Naive thymus-derived CD4-positive, alpha-beta T cell (primary cell): ENCODE measurements around the gene CPZ. TPM values are rescaled to one million over a fixed set of nuclear protein-coding genes. Genes with fewer than 3 reads are reported as not detected.

Source experiments
- ATAC-seq: fragments of 150-1000 bp; cut with Tn5 transposase; 2 replicates; pipeline ENCODE4 v1.10.0; 2021; ENCODE audit warnings: mild to moderate bottlenecking, moderate library complexity
- CTCF ChIA-PET: fragments of 350-600 bp; sonication (Branson Sonifier 250); formaldehyde crosslinking; loops from one replicate; lab custom pipeline; 2021; ENCODE audit warnings: antibody characterized with exemption; lab: Charles Lee
- POLR2A ChIA-PET: fragments of 350-600 bp; sonication (Branson Sonifier 250); formaldehyde crosslinking; loops from one replicate; lab custom pipeline; 2021; ENCODE audit warnings: antibody characterized with exemption, inconsistent platforms; lab: Charles Lee
- DNase-seq, 9 donors: peaks; one replicate each; pipeline versions ENCODE4 v3.0.0 to v3.0.0-alpha.2; 2020 to 2022; ENCODE audit warnings: mixed read lengths in 1 of 9
- H3K27ac ChIP-seq: one replicate; pipeline ENCODE4 v1.7.0; 2013; ENCODE audit warnings: mild to moderate bottlenecking, low read depth, low read length, moderate library complexity
- H3K27me3 ChIP-seq, 2 donors: one replicate each; pipeline ENCODE4 v1.7.0; 2013; ENCODE audit warnings: low read length in 2 of 2, mild to moderate bottlenecking in 2 of 2, moderate library complexity in 2 of 2; ENCODE audit not compliant: control insufficient read depth in 2 of 2, insufficient read depth in 2 of 2
- H3K36me3 ChIP-seq, 3 experiments: 1 replicate in 2 of 3; 2 replicates in 1 of 3; pipeline ENCODE4 v1.7.0; 2013; ENCODE audit warnings: low read length in 3 of 3, mild to moderate bottlenecking in 3 of 3, moderate library complexity in 1 of 3; ENCODE audit not compliant: insufficient read depth in 3 of 3, control insufficient read depth in 2 of 3
- H3K4me1 ChIP-seq, 2 donors: one replicate each; pipeline ENCODE4 v1.7.0; 2013; ENCODE audit warnings: low read length in 2 of 2, mild to moderate bottlenecking in 2 of 2, moderate library complexity in 1 of 2; ENCODE audit not compliant: control insufficient read depth in 2 of 2, insufficient read depth in 2 of 2
- H3K4me3 ChIP-seq: 2 replicates; pipeline ENCODE4 v1.7.0; 2013; ENCODE audit warnings: mild to moderate bottlenecking, low read length
- H3K9me3 ChIP-seq, 3 experiments: 1 replicate in 2 of 3; 2 replicates in 1 of 3; pipeline ENCODE4 v1.7.0; 2013; ENCODE audit warnings: low read length in 3 of 3; ENCODE audit not compliant: control insufficient read depth in 2 of 3
- H3K27ac Mint-ChIP-seq, 9 donors: one replicate each; pipeline ENCODE4 v1.8.0; 2020 to 2022; ENCODE audit warnings: mixed read lengths in 9 of 9, mild to moderate bottlenecking in 8 of 9, moderate library complexity in 5 of 9, inconsistent platforms in 2 of 9
- H3K27me3 Mint-ChIP-seq, 5 donors: one replicate each; pipeline ENCODE4 v1.8.0; 2021 to 2022; ENCODE audit warnings: mixed read lengths in 5 of 5, mild to moderate bottlenecking in 1 of 5
- H3K36me3 Mint-ChIP-seq, 5 donors: one replicate each; pipeline ENCODE4 v1.8.0; 2020 to 2022; ENCODE audit warnings: mixed read lengths in 5 of 5, mild to moderate bottlenecking in 3 of 5, inconsistent platforms in 1 of 5
- H3K4me1 Mint-ChIP-seq, 7 donors: one replicate each; pipeline ENCODE4 v1.8.0; 2020 to 2022; ENCODE audit warnings: mixed read lengths in 7 of 7, mild to moderate bottlenecking in 3 of 7, inconsistent platforms in 1 of 7
- H3K4me3 Mint-ChIP-seq, 10 donors: one replicate each; pipeline ENCODE4 v1.8.0; 2020 to 2022; ENCODE audit warnings: mild to moderate bottlenecking in 10 of 10, mixed read lengths in 10 of 10, moderate library complexity in 6 of 10, inconsistent platforms in 2 of 10
- H3K9me3 Mint-ChIP-seq, 11 donors: one replicate each; pipeline ENCODE4 v1.8.0; 2020 to 2022; ENCODE audit warnings: mixed read lengths in 11 of 11, mild to moderate bottlenecking in 4 of 11, inconsistent platforms in 1 of 11, moderate library complexity in 1 of 11
- intact Hi-C, 2 donors: fragments of 100-400 bp; cut with micrococcal nuclease; formaldehyde crosslinking; loops; one replicate each; pipeline ENCODE4 v1.15.1; 2023
- polyA plus RNA-seq, 2 donors: library from polyadenylated mRNA; unstranded; fragments of 300-500 nt; fragmentation: Illumina TruSeq; gene quantifications; one replicate each; pipeline ENCODE4 v1.2.3, GENCODE V29; 2021
- total RNA-seq, 6 experiments: library from RNA in 5 of 6; stranded (reverse) in 5 of 6; gene quantifications; 1 replicate in 5 of 6; 2 replicates in 1 of 6; pipeline ENCODE4 v1.2.3 and lab custom pipeline; 2021 to 2026

Gene CPZ
- total and polyA plus RNA-seq, 7 experiments from 2014 or later: not detected

DNA sequence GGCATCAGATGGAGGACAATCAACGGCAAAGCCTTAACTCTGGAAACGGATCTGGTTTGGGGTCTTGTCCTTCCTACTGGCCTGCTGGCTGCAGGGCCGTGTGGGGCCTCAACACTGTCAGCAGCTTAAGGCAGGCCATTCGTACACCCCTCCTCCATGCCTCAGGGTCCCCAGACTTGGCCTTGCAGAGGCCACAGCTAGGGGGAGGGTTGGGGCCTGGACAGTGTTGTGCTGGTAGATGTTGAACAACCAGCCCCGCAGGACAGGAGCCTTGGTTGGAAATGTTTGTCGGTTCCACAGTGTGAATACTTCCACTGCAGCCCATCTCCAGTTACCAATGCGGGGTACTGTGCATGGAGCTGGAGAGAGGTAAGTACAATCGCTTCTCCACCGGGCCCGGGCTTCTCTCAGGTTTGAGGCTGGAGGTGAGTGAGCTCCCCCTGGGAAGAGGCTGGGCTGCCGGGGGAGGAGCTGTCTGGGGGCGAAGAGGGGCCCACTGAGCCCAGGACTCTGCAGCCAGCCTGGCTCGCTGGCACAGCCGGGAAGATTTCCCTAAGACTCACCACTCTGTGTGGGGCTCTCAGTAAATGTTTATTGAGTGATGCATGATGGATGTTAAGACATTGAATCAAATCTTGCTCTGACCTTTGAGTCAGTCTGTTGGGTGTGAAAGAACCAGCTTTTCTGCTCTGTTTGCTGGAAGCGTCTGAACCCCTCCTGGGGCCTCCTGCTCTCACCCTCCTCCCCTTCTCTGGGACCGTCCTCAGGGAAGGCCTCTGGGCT is 32.1 kb upstream of the CPZ start:
- Histone ChIP-seq H3K4me3 (no peak overlapping the region), H3K27me3 (no peaks in the 10 kb centered on the region), H3K9me3 (no peaks in the 10 kb centered on the region), H3K27ac (no peak overlapping the region), H3K36me3 (no peaks in the 10 kb centered on the region), H3K4me1 (no peaks in the 10 kb centered on the region)
- POLR2A ChIA-PET: no interaction called here
- Mint-ChIP-seq H3K27me3 (peaks cover 0 to 6% (median 0%) of the 10 kb centered on the region in 5 donors), H3K9me3 (no peaks in the 10 kb centered on the region), H3K4me1 (peaks cover 0 to 2% (median 0%) of the 10 kb centered on the region in 7 donors), H3K27ac (no peak overlapping the region), H3K36me3 (no peaks in the 10 kb centered on the region), H3K4me3 (no peak overlapping the region)
- DNase-seq (no peak), ATAC-seq (no peak)
- CTCF ChIA-PET: no interaction called here
- intact Hi-C loops: no loop called here

DNA sequence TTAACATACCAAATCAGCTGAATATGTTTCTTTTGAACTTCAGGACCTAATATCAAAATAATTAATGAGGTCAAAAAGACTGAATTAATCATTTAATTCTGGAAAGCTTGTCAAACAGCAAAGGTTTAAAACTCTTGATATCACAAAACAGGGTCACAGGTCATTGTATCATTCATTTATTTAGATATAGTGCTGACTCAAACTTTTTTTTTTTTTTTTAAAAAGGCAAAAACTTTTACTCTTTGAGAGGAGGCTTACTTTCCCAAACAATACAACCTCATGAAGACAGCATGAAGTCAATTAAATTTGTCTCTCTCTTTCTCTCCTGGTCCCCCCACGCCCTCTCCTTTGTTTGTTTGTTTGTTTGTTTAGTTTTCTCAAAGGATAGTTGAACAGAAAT is 28.0 kb upstream of the CPZ start:
- Mint-ChIP-seq H3K27ac (no peak overlapping the region), H3K4me3 (no peak overlapping the region), H3K4me1 (peaks cover 0 to 2% (median 0%) of the 10 kb centered on the region in 7 donors), H3K9me3 (no peaks in the 10 kb centered on the region), H3K27me3 (peaks cover 0 to 10% (median 4%) of the 10 kb centered on the region in 5 donors), H3K36me3 (no peaks in the 10 kb centered on the region)
- no peak overlapping the region for H3K27ac ChIP-seq
- ATAC-seq (no peak), DNase-seq (no peak)
- POLR2A ChIA-PET: no interaction called here
- H3K36me3 ChIP-seq: no peaks in the 10 kb centered on the region
- H3K4me1 ChIP-seq: no peaks in the 10 kb centered on the region
- intact Hi-C loops: no loop called here
- no peaks in the 10 kb centered on the region for H3K9me3 ChIP-seq
- CTCF ChIA-PET: no interaction called here
- no peak overlapping the region for H3K4me3 ChIP-seq
- H3K27me3 ChIP-seq: no peaks in the 10 kb centered on the region

DNA sequence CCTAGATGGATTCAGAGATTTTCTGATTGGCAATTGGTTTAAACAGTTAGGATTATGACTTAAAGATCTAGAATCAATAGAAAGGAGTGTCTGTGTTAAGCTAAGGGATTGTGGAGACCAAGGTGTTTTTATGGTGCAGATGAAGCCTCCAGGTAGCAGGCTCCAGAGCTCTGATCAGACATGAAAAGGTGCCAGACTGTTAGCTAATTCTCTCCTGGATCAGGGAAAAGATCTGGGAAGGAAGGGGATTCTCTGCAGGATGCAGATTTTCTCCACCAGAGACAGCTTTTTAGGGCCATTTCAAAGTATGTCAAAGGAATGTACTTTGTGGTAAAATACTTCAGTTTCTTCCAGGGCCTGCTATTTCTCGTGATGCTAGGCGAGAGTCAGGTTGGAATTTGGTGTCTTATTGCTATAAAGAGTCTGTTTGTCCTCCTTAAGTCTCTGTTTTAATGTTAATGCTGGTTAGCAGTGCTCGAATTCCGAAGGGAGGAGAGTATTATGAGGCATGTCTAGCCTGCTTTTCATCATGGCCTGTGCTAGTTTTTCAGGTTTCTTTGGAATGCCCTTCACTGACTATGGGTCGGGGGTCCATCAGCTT is 24.4 kb upstream of the CPZ start:
- Mint-ChIP-seq H3K27me3 (peaks cover 0 to 10% (median 4%) of the 10 kb centered on the region in 5 donors), H3K4me1 (no peaks in the 10 kb centered on the region)

DNA sequence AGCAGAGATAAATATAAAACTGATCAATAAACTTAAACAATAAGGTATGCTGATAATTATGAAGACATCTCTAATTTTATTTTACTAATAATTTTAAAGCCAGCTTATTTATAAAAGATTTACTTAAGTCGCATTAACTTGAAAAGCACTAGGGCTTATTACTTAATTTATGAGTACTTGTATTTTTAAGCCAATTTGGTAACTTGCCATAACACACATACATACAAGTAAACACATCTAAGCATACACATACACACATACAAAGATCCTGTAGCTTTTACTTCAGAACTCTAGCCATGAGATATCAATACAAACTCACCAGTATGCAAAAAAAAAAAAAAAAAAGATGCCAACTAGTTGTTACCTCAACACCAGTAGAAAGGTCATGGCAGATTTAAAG is 22.4 kb upstream of the CPZ start:
- H3K4me1 Mint-ChIP-seq: no peaks in the 10 kb centered on the region
- Histone ChIP-seq H3K9me3 (no peaks in the 10 kb centered on the region), H3K4me1 (no peaks in the 10 kb centered on the region), H3K36me3 (no peaks in the 10 kb centered on the region), H3K4me3 (no peak overlapping the region), H3K27me3 (no peaks in the 10 kb centered on the region), H3K27ac (no peak overlapping the region)
- ChIA-PET POLR2A (no interaction called here), CTCF (no interaction called here)
- peaks cover 0 to 10% (median 4%) of the 10 kb centered on the region in 5 donors for H3K27me3 Mint-ChIP-seq
- ATAC-seq (no peak), DNase-seq (no peak)
- H3K9me3 Mint-ChIP-seq: peaks cover 0 to 1% (median 0%) of the 10 kb centered on the region in 11 donors
- no peaks in the 10 kb centered on the region for H3K36me3 Mint-ChIP-seq
- no peak overlapping the region for H3K4me3 Mint-ChIP-seq
- no peak overlapping the region for H3K27ac Mint-ChIP-seq
- intact Hi-C loops: no loop called here

More for the DNA sequence above, 24.4 kb upstream of the CPZ start:
- ChIA-PET POLR2A (no interaction called here), CTCF (no interaction called here)
- Mint-ChIP-seq H3K4me3 (no peak overlapping the region), H3K36me3 (no peaks in the 10 kb centered on the region), H3K9me3 (peaks cover 0 to 1% (median 0%) of the 10 kb centered on the region in 11 donors), H3K27ac (no peak overlapping the region)
- DNase-seq (no peak), ATAC-seq (no peak)
- Histone ChIP-seq H3K27ac (no peak overlapping the region), H3K4me1 (no peaks in the 10 kb centered on the region), H3K36me3 (no peaks in the 10 kb centered on the region), H3K4me3 (no peak overlapping the region), H3K9me3 (no peaks in the 10 kb centered on the region), H3K27me3 (no peaks in the 10 kb centered on the region)
- intact Hi-C loops: no loop called here

DNA sequence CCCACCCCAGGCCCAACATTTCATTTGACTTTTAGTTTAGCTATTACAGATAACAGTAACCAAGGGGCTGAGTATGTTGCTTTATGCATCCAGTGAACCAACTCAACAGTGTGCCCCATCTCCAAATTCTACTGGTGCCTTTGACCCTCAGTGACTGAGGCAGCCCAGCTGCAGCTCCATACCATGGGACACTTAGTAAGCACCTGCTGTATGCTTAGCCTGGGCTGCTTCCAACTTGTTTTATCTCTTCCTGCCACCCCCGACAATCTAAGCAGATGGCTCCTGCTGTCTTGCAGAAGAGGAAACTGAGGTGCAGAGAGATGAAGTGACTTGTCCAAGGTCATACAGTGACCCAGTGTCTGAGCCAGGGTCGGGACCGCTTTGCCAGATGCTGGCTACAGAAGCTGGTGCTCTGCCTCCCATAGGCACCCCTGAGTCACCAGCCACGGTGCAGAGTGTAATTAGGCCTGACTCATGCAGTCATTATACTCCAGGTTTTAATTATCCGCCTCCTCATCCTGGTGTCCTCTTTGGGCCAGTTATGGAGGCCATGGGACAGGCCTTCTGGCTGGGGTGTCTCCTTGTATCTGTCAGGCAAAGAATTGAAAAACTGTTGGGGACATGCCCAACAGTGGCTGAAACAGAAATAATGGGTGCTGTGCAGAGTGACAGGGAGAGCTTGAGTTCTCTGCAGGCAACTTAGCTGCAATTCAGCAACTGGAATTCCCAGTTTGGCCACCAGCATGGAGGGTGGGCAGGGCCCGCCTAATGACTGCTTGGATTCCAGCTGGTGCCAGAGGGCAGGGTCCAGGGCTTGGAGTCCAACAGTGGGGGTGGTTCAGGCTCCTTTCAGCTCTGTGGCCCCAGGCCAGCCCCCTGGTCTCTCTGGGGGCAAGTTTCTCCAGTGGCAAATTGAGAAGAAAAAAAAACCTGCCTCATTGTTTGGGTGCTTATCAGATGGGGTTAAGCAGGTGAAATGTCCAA is 20.6 kb upstream of the CPZ start:
- H3K4me1 ChIP-seq: no peaks in the 10 kb centered on the region
- H3K27me3 ChIP-seq: no peaks in the 10 kb centered on the region
- ATAC-seq (no peak), DNase-seq (no peak)
- no peak overlapping the region for H3K4me3 Mint-ChIP-seq
- peaks cover 0 to 1% (median 0%) of the 10 kb centered on the region in 11 donors for H3K9me3 Mint-ChIP-seq
- peaks cover 0 to 10% (median 3%) of the 10 kb centered on the region in 5 donors for H3K27me3 Mint-ChIP-seq
- no peaks in the 10 kb centered on the region for H3K4me1 Mint-ChIP-seq
- intact Hi-C loops: no loop called here
- no peaks in the 10 kb centered on the region for H3K36me3 Mint-ChIP-seq
- no peaks in the 10 kb centered on the region for H3K36me3 ChIP-seq
- H3K27ac ChIP-seq: no peak overlapping the region
- POLR2A ChIA-PET: no interaction called here
- H3K27ac Mint-ChIP-seq: no peak overlapping the region
- no peak overlapping the region for H3K4me3 ChIP-seq
- CTCF ChIA-PET: no interaction called here
- H3K9me3 ChIP-seq: no peaks in the 10 kb centered on the region

DNA sequence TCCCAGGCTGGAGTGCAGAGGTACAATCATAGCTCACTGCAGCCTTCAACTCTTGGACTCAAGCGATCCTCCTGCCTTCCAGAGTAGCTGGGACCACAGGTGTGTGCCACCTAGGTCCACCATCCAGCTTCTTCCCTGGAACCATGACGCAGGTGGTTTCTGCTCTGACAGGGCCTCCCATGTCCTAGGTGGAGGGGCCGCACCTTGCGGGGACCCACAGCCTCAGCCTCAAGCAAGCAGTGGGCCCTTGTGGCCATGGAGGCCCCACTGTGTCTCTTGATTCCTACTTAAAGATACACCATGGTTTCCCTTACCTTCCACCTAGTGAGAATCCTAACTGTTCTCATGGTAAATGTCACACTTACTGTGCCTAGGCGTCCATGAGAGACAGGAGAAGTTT is 19.3 kb upstream of the CPZ start:
- Histone ChIP-seq H3K27me3 (no peaks in the 10 kb centered on the region), H3K9me3 (no peaks in the 10 kb centered on the region), H3K4me3 (no peak overlapping the region), H3K4me1 (no peaks in the 10 kb centered on the region), H3K36me3 (no peaks in the 10 kb centered on the region), H3K27ac (no peak overlapping the region)
- ChIA-PET POLR2A (no interaction called here), CTCF (no interaction called here)
- no peak overlapping the region for H3K4me3 Mint-ChIP-seq
- peaks cover 0 to 1% (median 0%) of the 10 kb centered on the region in 11 donors for H3K9me3 Mint-ChIP-seq
- H3K27me3 Mint-ChIP-seq: peaks cover 0 to 21% (median 10%) of the 10 kb centered on the region in 5 donors
- DNase-seq (no peak), ATAC-seq (no peak)
- H3K27ac Mint-ChIP-seq: no peak overlapping the region
- H3K4me1 Mint-ChIP-seq: no peaks in the 10 kb centered on the region
- no peaks in the 10 kb centered on the region for H3K36me3 Mint-ChIP-seq
- intact Hi-C loops: no loop called here
